HL-60 (cell line): ENCODE results near the gene WDR7.

Experiments used
- CTCF ChIP-seq: IDR thresholded peaks from one replicate; pipeline ENCODE4 v1.5.1; 2011; ENCODE audit warnings: low read length, control low read depth, inconsistent platforms; ENCODE audit not compliant: insufficient read depth
- GABPA ChIP-seq: IDR thresholded peaks from 2 replicates; pipeline ENCODE4 v1.6.1; 2012; ENCODE audit warnings: low read depth
- POLR2AphosphoS5 ChIP-seq: IDR thresholded peaks from 2 replicates; pipeline ENCODE4 v1.6.1; 2012; ENCODE audit warnings: low read depth
- REST ChIP-seq: IDR thresholded peaks from 2 replicates; pipeline ENCODE4 v1.6.1; 2012; ENCODE audit warnings: low read depth; ENCODE audit not compliant: insufficient replicate concordance
- SPI1 ChIP-seq: IDR thresholded peaks from 2 replicates; pipeline ENCODE4 v1.6.1; 2012; ENCODE audit warnings: low read depth, mild to moderate bottlenecking, borderline replicate concordance

- TF ChIP-seq POLR2AphosphoS5 (no peak), CTCF (no peak), GABPA (no peak), REST (no peak), SPI1 (no peak)
Measured at GRCh38 chr18:56672981-56673380, 21.8 kb downstream of the WDR7 start.
